Measurements from ENCODE around the gene PSTPIP2. TPM values are rescaled to one million over a fixed set of nuclear protein-coding genes. Genes with fewer than 3 reads are reported as not detected.

The PSTPIP2 gene
- total RNA-seq, 1 donor from 2014 or later = 9.1 TPM

GRCh38 chr18:46110406-46110805 lies 38.3 kb upstream of the PSTPIP2 start:
- H3K27me3 ChIP-seq (ENCODE audit: insufficient read depth, low read length) = no peaks in the 10 kb centered on the region

GRCh38 chr18:46109386-46109785 lies 37.3 kb upstream of the PSTPIP2 start:
- Mint-ChIP-seq H3K36me3 (ENCODE audit: low read depth, unreplicated experiment) (peaks cover 4% of the 10 kb centered on the region), H3K4me1 (ENCODE audit: low read depth, unreplicated experiment) (peaks cover 2% of the 10 kb centered on the region), H3K27ac (ENCODE audit: unreplicated experiment) (no peak overlapping the region), H3K9me3 (ENCODE audit: unreplicated experiment) (no peaks in the 10 kb centered on the region), H3K27me3 (ENCODE audit: low read depth, unreplicated experiment) (no peaks in the 10 kb centered on the region), H3K4me3 (ENCODE audit: unreplicated experiment) (no peak overlapping the region)
- DNase-seq (ENCODE audit: low read depth) (no peak), FAIRE-seq (no peak)
- Histone ChIP-seq H3K4me2 (ENCODE audit: low read length) (no peak overlapping the region), H3K9ac (ENCODE audit: low read length) (no peak overlapping the region), H3K36me3 (ENCODE audit: insufficient read depth, low read length) (peaks cover 3% of the 10 kb centered on the region), H3K79me2 (ENCODE audit: insufficient read depth, low read length) (peaks cover 5% of the 10 kb centered on the region), H2AFZ (ENCODE audit: low read depth, low read length) (no peak overlapping the region), H4K20me1 (ENCODE audit: insufficient read depth, low read length) (no peaks in the 10 kb centered on the region), H3K4me3 (ENCODE audit: insufficient read depth, low read depth, low read length) (no peak overlapping the region), H3K27me3 (ENCODE audit: insufficient read depth, low read length) (no peaks in the 10 kb centered on the region), H3K4me1 (ENCODE audit: insufficient read depth, low read length) (peaks cover 2% of the 10 kb centered on the region), H3K9me3 (ENCODE audit: insufficient read depth, low read depth, low read length) (no peaks in the 10 kb centered on the region), H3K27ac (ENCODE audit: low read depth, low read length) (no peak overlapping the region)
- TF ChIP-seq CTCF (IDR thresholded peaks at IDR 0.05; ENCODE audit: insufficient read depth, low read depth, low read length) (no peak), EZH2 (IDR thresholded peaks at IDR 0.05; ENCODE audit: insufficient read depth, low read length) (no peak)

More at GRCh38 chr18:46110406-46110805, 38.3 kb upstream of the PSTPIP2 start:
- no peak overlapping the region for H3K4me2 ChIP-seq (ENCODE audit: low read length)
- no peaks in the 10 kb centered on the region for H3K9me3 Mint-ChIP-seq (ENCODE audit: unreplicated experiment)
- no peak overlapping the region for H3K4me3 ChIP-seq (ENCODE audit: insufficient read depth, low read depth, low read length)
- no peaks in the 10 kb centered on the region for H4K20me1 ChIP-seq (ENCODE audit: insufficient read depth, low read length)
- H3K4me1 ChIP-seq (ENCODE audit: insufficient read depth, low read length) = no peaks in the 10 kb centered on the region
- H3K9me3 ChIP-seq (ENCODE audit: insufficient read depth, low read depth, low read length) = no peaks in the 10 kb centered on the region
- H3K27ac Mint-ChIP-seq (ENCODE audit: unreplicated experiment) = no peak overlapping the region
- H3K9ac ChIP-seq (ENCODE audit: low read length) = no peak overlapping the region
- FAIRE-seq (no peak), DNase-seq (ENCODE audit: low read depth) (no peak)
- H3K4me1 Mint-ChIP-seq (ENCODE audit: low read depth, unreplicated experiment) = no peaks in the 10 kb centered on the region
- H3K27me3 Mint-ChIP-seq (ENCODE audit: low read depth, unreplicated experiment) = no peaks in the 10 kb centered on the region
- peaks cover 6% of the 10 kb centered on the region for H3K36me3 Mint-ChIP-seq (ENCODE audit: low read depth, unreplicated experiment)
- H2AFZ ChIP-seq (ENCODE audit: low read depth, low read length) = no peak overlapping the region
- TF ChIP-seq EZH2 (IDR thresholded peaks at IDR 0.05; ENCODE audit: insufficient read depth, low read length) (no peak), CTCF (IDR thresholded peaks at IDR 0.05; ENCODE audit: insufficient read depth, low read depth, low read length) (no peak)
- peaks cover 5% of the 10 kb centered on the region for H3K79me2 ChIP-seq (ENCODE audit: insufficient read depth, low read length)
- H3K27ac ChIP-seq (ENCODE audit: low read depth, low read length) = no peak overlapping the region
- no peak overlapping the region for H3K4me3 Mint-ChIP-seq (ENCODE audit: unreplicated experiment)
- peaks cover 3% of the 10 kb centered on the region for H3K36me3 ChIP-seq (ENCODE audit: insufficient read depth, low read length)

GRCh38 chr18:46104128-46104911 lies 32.3 kb upstream of the PSTPIP2 start, which contains the start of gene HAUS1:
Gene HAUS1, plus strand, starts transcription at chr18:46104385. Its CDS starts 27 bp downstream, at chr18:46104412.
- H3K9ac ChIP-seq (ENCODE audit: low read length) = peak within 1 kb of the TSS; percentile 88
- H3K4me2 ChIP-seq (ENCODE audit: low read length) = peak within 1 kb of the TSS; percentile 82
- FAIRE-seq (no peak), DNase-seq (ENCODE audit: low read depth) (peak; percentile 61)
- Mint-ChIP-seq H3K27me3 (ENCODE audit: low read depth, unreplicated experiment) (no peaks in the 10 kb centered on the region), H3K4me3 (ENCODE audit: unreplicated experiment) (peak within 1 kb of the TSS; percentile 97), H3K4me1 (ENCODE audit: low read depth, unreplicated experiment) (peaks cover 2% of the 10 kb centered on the region), H3K36me3 (ENCODE audit: low read depth, unreplicated experiment) (peaks cover 2% of the 10 kb centered on the region), H3K27ac (ENCODE audit: unreplicated experiment) (peak within 1 kb of the TSS; percentile 68), H3K9me3 (ENCODE audit: unreplicated experiment) (no peaks in the 10 kb centered on the region)
- H3K27ac ChIP-seq (ENCODE audit: low read depth, low read length) = peak within 1 kb of the TSS; percentile 77
- H3K79me2 ChIP-seq (ENCODE audit: insufficient read depth, low read length) = peaks cover 5% of the 10 kb centered on the region
- peak within 1 kb of the TSS; percentile 97 for H2AFZ ChIP-seq (ENCODE audit: low read depth, low read length)
- H3K4me3 ChIP-seq (ENCODE audit: insufficient read depth, low read depth, low read length) = peak within 1 kb of the TSS; percentile 92
- H3K4me1 ChIP-seq (ENCODE audit: insufficient read depth, low read length) = peaks cover 5% of the 10 kb centered on the region
- no peaks in the 10 kb centered on the region for H3K36me3 ChIP-seq (ENCODE audit: insufficient read depth, low read length)
- no peaks in the 10 kb centered on the region for H3K9me3 ChIP-seq (ENCODE audit: insufficient read depth, low read depth, low read length)
- H3K27me3 ChIP-seq (ENCODE audit: insufficient read depth, low read length) = no peaks in the 10 kb centered on the region
- TF ChIP-seq EZH2 (IDR thresholded peaks at IDR 0.05; ENCODE audit: insufficient read depth, low read length) = no peak
- TF ChIP-seq CTCF (IDR thresholded peaks at IDR 0.05; ENCODE audit: insufficient read depth, low read depth, low read length) = no peak
- H4K20me1 ChIP-seq (ENCODE audit: insufficient read depth, low read length) = no peaks in the 10 kb centered on the region

Measured in astrocyte (in vitro differentiated cells and primary cell).